ENCODE results near the gene ABCA2.
"Not testable (repeated sequence)": the region's sequence is repeated elsewhere in the genome, so short reads cannot be mapped to it uniquely, and the experiment has no call there.

ABCA2 gene

GRCh38 chr9:137008312-137008711 lies 19.7 kb downstream of the ABCA2 start:
- H3K4me3 ChIP-seq (ENCODE audit: low read depth, low read length) = no peak overlapping the region
- peak overlapping the region; percentile 29; the same call in 1 of the 2 replicates for H3K27ac ChIP-seq
- no peak for DNase-seq
- peaks cover 2% of the 10 kb centered on the region for H3K9me3 ChIP-seq (ENCODE audit: severe bottlenecking)
- no peak for TF ChIP-seq CTCF (IDR thresholded peaks at IDR 0.05; ENCODE audit: low read depth, low read length)
- H3K36me3 ChIP-seq = peaks cover 14% of the 10 kb centered on the region
- H3K27me3 ChIP-seq (ENCODE audit: insufficient read depth, low read depth, severe bottlenecking) = no peaks in the 10 kb centered on the region

GRCh38 chr9:137007816-137008270 lies 20.2 kb downstream of the ABCA2 start:
- Histone ChIP-seq H3K4me3 (ENCODE audit: low read depth, low read length) (no peak overlapping the region), H3K9me3 (ENCODE audit: severe bottlenecking) (peaks cover 2% of the 10 kb centered on the region), H3K27me3 (ENCODE audit: insufficient read depth, low read depth, severe bottlenecking) (no peaks in the 10 kb centered on the region), H3K36me3 (peaks cover 14% of the 10 kb centered on the region), H3K27ac (peak overlapping the region; percentile 62)
- DNase-seq = peak; percentile 58
- TF ChIP-seq CTCF (IDR thresholded peaks at IDR 0.05; ENCODE audit: low read depth, low read length) = no peak

GRCh38 chr9:137007108-137007815 lies 20.8 kb downstream of the ABCA2 start:
- Histone ChIP-seq H3K27ac (peak overlapping the region; percentile 62), H3K27me3 (ENCODE audit: insufficient read depth, low read depth, severe bottlenecking) (no peaks in the 10 kb centered on the region), H3K36me3 (peaks cover 11% of the 10 kb centered on the region), H3K4me3 (ENCODE audit: low read depth, low read length) (no peak overlapping the region), H3K9me3 (ENCODE audit: severe bottlenecking) (peaks cover 2% of the 10 kb centered on the region)
- DNase-seq = no peak
- TF ChIP-seq CTCF (IDR thresholded peaks at IDR 0.05; ENCODE audit: low read depth, low read length) = no peak

GRCh38 chr9:137006116-137007003 lies 21.7 kb downstream of the ABCA2 start:
- no peaks in the 10 kb centered on the region for H3K27me3 ChIP-seq (ENCODE audit: insufficient read depth, low read depth, severe bottlenecking)

GRCh38 chr9:137004285-137004684 lies 23.8 kb downstream of the ABCA2 start:
- H3K9me3 ChIP-seq (ENCODE audit: severe bottlenecking); H3K36me3 ChIP-seq; H3K27me3 ChIP-seq (ENCODE audit: insufficient read depth, low read depth, severe bottlenecking); H3K4me3 ChIP-seq (ENCODE audit: low read depth, low read length); H3K27ac ChIP-seq: not testable (repeated sequence)
- peak; percentile 32; the same call in 1 of the 2 replicates for TF ChIP-seq CTCF (IDR thresholded peaks at IDR 0.05; ENCODE audit: low read depth, low read length)
- DNase-seq = peak; percentile 55

More at GRCh38 chr9:137006116-137007003, 21.7 kb downstream of the ABCA2 start:
- H3K4me3 ChIP-seq (ENCODE audit: low read depth, low read length) = no peak overlapping the region
- H3K9me3 ChIP-seq (ENCODE audit: severe bottlenecking) = peaks cover 2% of the 10 kb centered on the region
- TF ChIP-seq CTCF (IDR thresholded peaks at IDR 0.05; ENCODE audit: low read depth, low read length) = no peak
- H3K27ac ChIP-seq = no peak overlapping the region
- no peak for DNase-seq
- H3K36me3 ChIP-seq = peaks cover 7% of the 10 kb centered on the region
